C4-2B (cell line): ENCODE measurements around the gene RTTN.

Source experiments
- CTCF ChIP-seq: fragments of 450-650 bp; conservative IDR thresholded peaks from 2 replicates; pipeline ENCODE4 v1.5.1; 2017; ENCODE audit warnings: mild to moderate bottlenecking
- ZFX ChIP-seq: fragments of 450-650 bp; IDR thresholded peaks from 2 replicates; pipeline ENCODE4 v1.6.1; 2017

DNA sequence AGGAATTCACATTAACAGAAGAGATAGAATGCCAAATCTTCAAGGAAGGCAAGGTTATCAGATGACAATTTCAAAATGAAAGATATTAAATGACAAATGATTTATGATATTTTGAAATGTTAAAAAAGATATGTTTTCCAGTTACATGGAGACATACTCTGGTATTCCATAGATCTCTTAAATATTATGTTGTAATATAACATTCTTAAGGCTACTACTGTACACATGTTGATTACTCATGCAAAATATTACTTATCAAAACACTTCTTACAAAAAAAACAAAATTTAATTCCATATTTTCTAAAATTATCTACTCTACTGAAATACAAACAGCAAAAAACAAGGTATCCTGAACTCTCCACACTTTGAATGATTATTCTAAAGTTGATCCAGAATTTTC, 22.9 kb downstream of the RTTN start:
- no peak for TF ChIP-seq CTCF
- no peak for TF ChIP-seq ZFX
